Thyroid gland (tissue), 4 donors: ENCODE data around the gene MYEOV. TPM values are rescaled to one million over a fixed set of nuclear protein-coding genes. Genes with fewer than 3 reads are reported as not detected.
A peak's percentile ranks its signal among the peaks of the same experiment; 100 is the strongest.

ENCODE experiments used
- DNase-seq, 2 donors: peaks; one replicate each; pipeline ENCODE4 v3.0.0-alpha.2; 2019
- H3K27ac ChIP-seq, 3 donors: fragments of 200-600 bp; sonication (generic); 1 replicate in 2 of 3; 2 replicates in 1 of 3; pipeline ENCODE4 v1.5.1; 2016 to 2019; ENCODE audit warnings: mild to moderate bottlenecking in 1 of 3, moderate library complexity in 1 of 3
- H3K27me3 ChIP-seq: fragments of 200-600 bp; sonication (generic); one replicate; pipeline ENCODE4 v1.5.1; 2019
- H3K36me3 ChIP-seq, 2 donors: fragments of 200-600 bp; sonication (generic); one replicate each; pipeline ENCODE4 v1.5.1; 2016 to 2019
- H3K4me1 ChIP-seq, 2 donors: fragments of 200-600 bp; sonication (generic); one replicate each; pipeline ENCODE4 v1.5.1; 2017 to 2019
- H3K4me3 ChIP-seq, 3 donors: fragments of 200-600 bp; sonication (generic); replicated peaks in 1 of 3; 1 replicate in 2 of 3; 2 replicates in 1 of 3; pipeline ENCODE4 v1.5.1; 2016; ENCODE audit warnings: mild to moderate bottlenecking in 1 of 3
- H3K9me3 ChIP-seq: fragments of 200-600 bp; sonication (generic); one replicate; pipeline ENCODE4 v1.5.1; 2017
- POLR2A ChIP-seq, 2 donors: fragments of 450-650 bp; IDR thresholded peaks; one replicate each; pipeline ENCODE4 v1.6.1; 2017; ENCODE audit warnings: antibody characterized with exemption in 2 of 2, mild to moderate bottlenecking in 2 of 2, moderate library complexity in 1 of 2
- WGBS, 2 donors: methylation state at CpG; one replicate each; pipeline ENCODE4 v1.1.5; 2017; 5-methylcytosine and 5-hydroxymethylcytosine counted together
- intact Hi-C: fragments of 100-400 bp; cut with DNase I; formaldehyde crosslinking; loops from one replicate; pipeline ENCODE4 v1.15.1; 2023
- total RNA-seq, 4 donors: library from RNA; depleted of rRNA; stranded (reverse); fragments of >200 nt; gene quantifications; one replicate each; pipeline ENCODE4 v1.2.3, GENCODE V29; 2016
- TF ChIP-seq, protein P1 (sequence below), 6 experiments: fragments of 200-600 bp in 3 of 6; fragments of 450-650 bp in 3 of 6; sonication (generic) in 3 of 6; IDR thresholded peaks; one replicate each; pipeline ENCODE4 v1.5.1; 2016 to 2019; ENCODE audit warnings: antibody characterized with exemption in 6 of 6, mild to moderate bottlenecking in 2 of 6, inconsistent platforms in 1 of 6, moderate library complexity in 1 of 6

Gene MYEOV
- total RNA-seq, 4 donors from 2014 or later, result 0.42 to 2.6 (median 0.68) TPM; not detected in 1

- DNase-seq, result no peak
- Histone ChIP-seq H3K9me3 (no peaks in the 10 kb centered on the region), H3K4me1 (peaks cover 17 to 28% of the 10 kb centered on the region in 2 donors), H3K27ac (no peak overlapping the region), H3K4me3 (no peak overlapping the region), H3K36me3 (no peaks in the 10 kb centered on the region), H3K27me3 (no peaks in the 10 kb centered on the region)
- intact Hi-C loops, result loop anchor here (10.0 kb wide), 1 partner anchor 135 kb away; no protein-coding TSS in a partner anchor
- 89 to 93% methylated on average over 12 to 19 of the region's 21 CpGs for WGBS, 2 donors
- TF ChIP-seq POLR2A (IDR thresholded peaks at IDR 0.05), result no peak
- TF ChIP-seq, protein P1, sequence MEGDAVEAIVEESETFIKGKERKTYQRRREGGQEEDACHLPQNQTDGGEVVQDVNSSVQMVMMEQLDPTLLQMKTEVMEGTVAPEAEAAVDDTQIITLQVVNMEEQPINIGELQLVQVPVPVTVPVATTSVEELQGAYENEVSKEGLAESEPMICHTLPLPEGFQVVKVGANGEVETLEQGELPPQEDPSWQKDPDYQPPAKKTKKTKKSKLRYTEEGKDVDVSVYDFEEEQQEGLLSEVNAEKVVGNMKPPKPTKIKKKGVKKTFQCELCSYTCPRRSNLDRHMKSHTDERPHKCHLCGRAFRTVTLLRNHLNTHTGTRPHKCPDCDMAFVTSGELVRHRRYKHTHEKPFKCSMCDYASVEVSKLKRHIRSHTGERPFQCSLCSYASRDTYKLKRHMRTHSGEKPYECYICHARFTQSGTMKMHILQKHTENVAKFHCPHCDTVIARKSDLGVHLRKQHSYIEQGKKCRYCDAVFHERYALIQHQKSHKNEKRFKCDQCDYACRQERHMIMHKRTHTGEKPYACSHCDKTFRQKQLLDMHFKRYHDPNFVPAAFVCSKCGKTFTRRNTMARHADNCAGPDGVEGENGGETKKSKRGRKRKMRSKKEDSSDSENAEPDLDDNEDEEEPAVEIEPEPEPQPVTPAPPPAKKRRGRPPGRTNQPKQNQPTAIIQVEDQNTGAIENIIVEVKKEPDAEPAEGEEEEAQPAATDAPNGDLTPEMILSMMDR (IDR thresholded peaks at IDR 0.05), result no peak
Observed at GRCh38 chr11:69269926-69270697, 23.8 kb upstream of the MYEOV start.

DNA sequence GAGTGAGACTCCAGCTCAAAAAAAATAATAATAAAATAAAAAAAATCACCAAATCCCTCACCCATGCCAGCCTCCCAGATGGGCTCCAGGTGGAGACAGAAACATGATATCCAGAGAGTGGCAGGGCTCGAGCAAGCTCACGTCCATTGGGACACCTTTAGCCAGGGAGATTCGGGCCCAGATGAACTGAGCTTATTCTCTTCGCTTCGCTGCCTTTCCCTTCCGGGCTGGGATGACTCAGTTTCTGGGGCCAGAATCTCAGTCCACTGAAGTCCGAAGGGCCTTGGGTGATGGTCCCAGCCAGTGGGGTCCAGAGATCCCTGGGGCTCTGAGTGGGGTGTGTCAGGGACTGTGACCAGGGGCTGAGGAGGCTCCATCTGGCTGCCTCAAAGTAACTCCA, 23.0 kb upstream of the MYEOV start:
- WGBS, 2 donors, result 74 to 82% methylated on average over 7 of the region's 7 CpGs
- no peaks in the 10 kb centered on the region for H3K27me3 ChIP-seq
- H3K27ac ChIP-seq, result no peak overlapping the region
- no peak for TF ChIP-seq POLR2A (IDR thresholded peaks at IDR 0.05)
- TF ChIP-seq, protein P1 (IDR thresholded peaks at IDR 0.05), result peak in 1 of 6 experiments; percentile 13
- DNase-seq, result peak in 1 of 2 donors; percentile 45
- H3K9me3 ChIP-seq, result no peaks in the 10 kb centered on the region
- H3K4me1 ChIP-seq, result peaks cover 17 to 36% of the 10 kb centered on the region in 2 donors
- no peak overlapping the region for H3K4me3 ChIP-seq
- intact Hi-C loops, result no loop called here
- H3K36me3 ChIP-seq, result no peaks in the 10 kb centered on the region

DNA sequence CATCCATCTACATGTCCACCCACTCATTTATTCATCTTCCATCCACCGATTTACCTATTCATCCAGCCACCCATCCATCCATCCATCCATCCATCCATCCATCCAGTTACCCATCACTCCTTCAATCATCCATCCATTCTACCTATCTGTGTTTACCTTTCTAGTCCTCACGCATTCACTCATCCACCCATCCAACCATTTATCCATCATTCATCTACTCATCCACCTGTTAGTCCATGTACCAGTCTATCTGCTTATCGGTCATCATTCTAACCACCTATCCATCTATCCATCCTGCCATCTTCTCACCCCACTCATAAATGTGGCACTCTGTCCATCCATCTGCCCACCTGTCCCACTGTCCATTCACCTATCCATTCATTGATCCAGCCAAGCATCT, 21.9 kb upstream of the MYEOV start:
- WGBS, 2 donors, result 98% methylated on average over 3 of the region's 3 CpGs
- Histone ChIP-seq H3K9me3 (no peaks in the 10 kb centered on the region), H3K27ac (no peak overlapping the region), H3K36me3 (no peaks in the 10 kb centered on the region), H3K27me3 (no peaks in the 10 kb centered on the region), H3K4me3 (no peak overlapping the region), H3K4me1 (peaks cover 17 to 41% of the 10 kb centered on the region in 2 donors)
- no peak for DNase-seq
- intact Hi-C loops, result no loop called here
- no peak for TF ChIP-seq POLR2A (IDR thresholded peaks at IDR 0.05)
- TF ChIP-seq, protein P1 (IDR thresholded peaks at IDR 0.05), result no peak

GRCh38 chr11:69272831-69273485, 21.0 kb upstream of the MYEOV start:
- DNase-seq, result no peak
- Histone ChIP-seq H3K36me3 (no peaks in the 10 kb centered on the region), H3K27me3 (no peaks in the 10 kb centered on the region), H3K9me3 (no peaks in the 10 kb centered on the region), H3K4me3 (no peak overlapping the region), H3K4me1 (peaks cover 16 to 44% of the 10 kb centered on the region in 2 donors), H3K27ac (peak overlapping the region in 1 of 3 donors; percentile 79)
- WGBS, 2 donors, result 92 to 97% methylated on average over 16 of the region's 18 CpGs
- intact Hi-C loops, result no loop called here
- TF ChIP-seq, protein P1 (IDR thresholded peaks at IDR 0.05), result no peak
- no peak for TF ChIP-seq POLR2A (IDR thresholded peaks at IDR 0.05)

- H3K4me1 ChIP-seq, result peaks cover 22 to 49% of the 10 kb centered on the region in 2 donors
- intact Hi-C loops, result no loop called here
- DNase-seq, result no peak
- H3K9me3 ChIP-seq, result no peaks in the 10 kb centered on the region
- H3K27ac ChIP-seq, result peak overlapping the region; percentile 65 to 79 (median 77)
- H3K36me3 ChIP-seq, result no peaks in the 10 kb centered on the region
- H3K27me3 ChIP-seq, result no peaks in the 10 kb centered on the region
- 98 to 100% methylated on average over 6 of the region's 6 CpGs for WGBS, 2 donors
- no peak overlapping the region for H3K4me3 ChIP-seq
- no peak for TF ChIP-seq POLR2A (IDR thresholded peaks at IDR 0.05)
- TF ChIP-seq, protein P1 (IDR thresholded peaks at IDR 0.05), result no peak
Observed at GRCh38 chr11:69273571-69273970, 20.4 kb upstream of the MYEOV start.
